IMR-90 (cell line): ENCODE measurements around the gene HLX. TPM values are rescaled to one million over a fixed set of nuclear protein-coding genes. Genes with fewer than 3 reads are reported as not detected.
A peak's percentile ranks its signal among the peaks of the same experiment; 100 is the strongest.

Experiments used
- ATAC-seq: fragments of 200-7000 bp; cut with Tn5 transposase; 2 replicates; pipeline ENCODE4 v1.9.1; 2020; ENCODE audit warnings: low read depth, mild to moderate bottlenecking, moderate library complexity
- BruUV-seq: library from RNA; stranded (reverse); fragments of 400-500 nt; replicated peaks from 2 replicates; lab custom pipeline; 2021; lab: Mats Ljungman, UMichigan
- CTCF ChIA-PET: fragments of 300-600 bp; formaldehyde crosslinking; extraction: SDS; loops from one replicate; lab custom pipeline; 2021; ENCODE audit warnings: antibody characterized with exemption; lab: Yijun Ruan, JAX
- POLR2A ChIA-PET: fragments of 300-600 bp; sonication (Branson Sonifier 250); formaldehyde crosslinking; loops from one replicate; lab custom pipeline; 2022; ENCODE audit warnings: antibody characterized with exemption; ENCODE audit not compliant: unreplicated experiment; lab: Charles Lee
- DNase-seq: peaks from one replicate; pipeline ENCODE4 v3.0.0; 2013
- H2AFZ ChIP-seq: replicated peaks from 2 replicates; pipeline ENCODE3; 2013; ENCODE audit warnings: low read length, mild to moderate bottlenecking; ENCODE audit not compliant: poor library complexity
- H2AK5ac ChIP-seq: 2 replicates; pipeline ENCODE4 v1.6.1; 2013; ENCODE audit warnings: low read depth, low read length, inconsistent platforms
- H2AK9ac ChIP-seq: replicated peaks from 2 replicates; pipeline ENCODE3; 2013; ENCODE audit warnings: mild to moderate bottlenecking, low read depth, low read length, moderate library complexity; ENCODE audit not compliant: poor library complexity
- H2BK120ac ChIP-seq: 2 replicates; pipeline ENCODE4 v1.6.1; 2013; ENCODE audit warnings: low read depth, low read length, inconsistent platforms
- H2BK15ac ChIP-seq: 3 replicates; pipeline ENCODE4 v1.6.1; 2013; ENCODE audit warnings: low read depth, low read length, inconsistent platforms
- H2BK20ac ChIP-seq: 2 replicates; pipeline ENCODE4 v1.6.1; 2013; ENCODE audit warnings: low read depth, mild to moderate bottlenecking, inconsistent platforms, low read length, moderate library complexity
- H2BK5ac ChIP-seq: 2 replicates; pipeline ENCODE4 v1.6.1; 2013; ENCODE audit warnings: mild to moderate bottlenecking, low read depth, low read length, inconsistent platforms; ENCODE audit not compliant: poor library complexity, severe bottlenecking
- H3K14ac ChIP-seq: replicated peaks from 2 replicates; pipeline ENCODE4 v1.6.1; 2013; ENCODE audit warnings: low read depth, low read length, inconsistent platforms
- H3K18ac ChIP-seq: 2 replicates; pipeline ENCODE4 v1.6.1; 2013; ENCODE audit warnings: low read depth, low read length, control low read depth
- H3K23ac ChIP-seq: 2 replicates; pipeline ENCODE4 v1.6.1; 2013; ENCODE audit warnings: low read depth, low read length, inconsistent platforms
- H3K27ac ChIP-seq: 2 replicates; pipeline ENCODE4 v1.5.1; 2013; ENCODE audit warnings: mild to moderate bottlenecking, control low read depth, low read length; ENCODE audit not compliant: insufficient read depth
- H3K27me3 ChIP-seq: 2 replicates; pipeline ENCODE4 v1.6.1; 2013; ENCODE audit warnings: low read length; ENCODE audit not compliant: control insufficient read depth, insufficient read depth
- H3K36me3 ChIP-seq: 2 replicates; pipeline ENCODE4 v1.6.1; 2013; ENCODE audit warnings: low read length, mixed read lengths; ENCODE audit not compliant: control insufficient read depth, insufficient read depth
- H3K4ac ChIP-seq: 2 replicates; pipeline ENCODE4 v1.6.1; 2013; ENCODE audit warnings: low read depth, low read length, inconsistent platforms
- H3K4me1 ChIP-seq: 2 replicates; pipeline ENCODE4 v1.6.1; 2013; ENCODE audit warnings: low read length, mixed read lengths; ENCODE audit not compliant: control insufficient read depth, insufficient read depth
- H3K4me2 ChIP-seq: 2 replicates; pipeline ENCODE4 v1.6.1; 2013; ENCODE audit warnings: low read depth, mild to moderate bottlenecking, control low read depth, low read length, moderate library complexity
- H3K4me3 ChIP-seq: 2 replicates; pipeline ENCODE4 v1.5.1; 2013; ENCODE audit warnings: low read depth, mild to moderate bottlenecking, control low read depth, low read length, moderate library complexity; ENCODE audit not compliant: insufficient read depth
- H3K56ac ChIP-seq: 2 replicates; pipeline ENCODE4 v1.6.1; 2013; ENCODE audit warnings: low read length, inconsistent platforms; ENCODE audit not compliant: insufficient read depth; ENCODE audit errors: extremely low read depth
- H3K79me1 ChIP-seq, 2 experiments: 2 replicates each; pipeline ENCODE4 v1.6.1; 2013; ENCODE audit warnings: low read length in 2 of 2, inconsistent platforms in 1 of 2, low read depth in 1 of 2
- H3K9ac ChIP-seq: 2 replicates; pipeline ENCODE4 v1.6.1; 2013; ENCODE audit warnings: low read depth, low read length, control low read depth
- H3K9me1 ChIP-seq: 2 replicates; pipeline ENCODE4 v1.6.1; 2013; ENCODE audit warnings: low read length, inconsistent platforms; ENCODE audit not compliant: insufficient read depth
- H3K9me3 ChIP-seq: 2 replicates; pipeline ENCODE4 v1.6.1; 2013; ENCODE audit warnings: low read length; ENCODE audit not compliant: control insufficient read depth, insufficient read depth
- H4K20me1 ChIP-seq: 2 replicates; pipeline ENCODE4 v1.6.1; 2013; ENCODE audit warnings: low read length, inconsistent platforms; ENCODE audit not compliant: insufficient read depth
- H4K5ac ChIP-seq: 2 replicates; pipeline ENCODE4 v1.6.1; 2013; ENCODE audit warnings: mild to moderate bottlenecking, low read depth, low read length, control low read depth
- H4K8ac ChIP-seq, 2 experiments: 2 replicates each; pipeline ENCODE4 v1.6.1; 2013; ENCODE audit warnings: low read depth in 2 of 2, low read length in 2 of 2, control low read depth in 1 of 2, inconsistent platforms in 1 of 2
- H4K91ac ChIP-seq: 2 replicates; pipeline ENCODE4 v1.6.1; 2013; ENCODE audit warnings: low read depth, low read length, inconsistent platforms; ENCODE audit not compliant: insufficient read depth
- BHLHE40 ChIP-seq: fragments of 150-350 bp; IDR thresholded peaks from 2 replicates; pipeline ENCODE4 v1.6.1; 2016; ENCODE audit warnings: mild to moderate bottlenecking, low read depth, low read length
- CEBPB ChIP-seq: IDR thresholded peaks from 2 replicates; pipeline ENCODE4 v1.6.1; 2012; ENCODE audit warnings: low read depth, low read length, improper control_type of control experiment
- CHD1 ChIP-seq: IDR thresholded peaks from 2 replicates; pipeline ENCODE4 v1.6.1; 2012; ENCODE audit warnings: low read depth, low read length, improper control_type of control experiment
- CTCF ChIP-seq: conservative IDR thresholded peaks from 2 replicates; pipeline ENCODE4 v1.5.1; 2012; ENCODE audit warnings: mild to moderate bottlenecking, low read depth, low read length, improper control_type of control experiment
- FOS ChIP-seq: fragments of 150-350 bp; IDR thresholded peaks from 2 replicates; pipeline ENCODE4 v1.6.1; 2016; ENCODE audit warnings: low read depth, low read length
- MAFK ChIP-seq: IDR thresholded peaks from 2 replicates; pipeline ENCODE4 v1.6.1; 2012; ENCODE audit warnings: low read depth, low read length, improper control_type of control experiment
- MAZ ChIP-seq: IDR thresholded peaks from 2 replicates; pipeline ENCODE4 v1.6.1; 2012; ENCODE audit warnings: low read depth, mild to moderate bottlenecking, low read length, improper control_type of control experiment, moderate library complexity, borderline replicate concordance
- MXI1 ChIP-seq: IDR thresholded peaks from 2 replicates; pipeline ENCODE4 v1.6.1; 2012; ENCODE audit warnings: low read depth, mild to moderate bottlenecking, low read length, moderate library complexity, borderline replicate concordance
- NFE2L2 ChIP-seq: fragments of 150-350 bp; IDR thresholded peaks from 2 replicates; pipeline ENCODE4 v1.6.1; 2016; ENCODE audit warnings: low read depth, mild to moderate bottlenecking, low read length
- POLR2A ChIP-seq: IDR thresholded peaks from 2 replicates; pipeline ENCODE4 v1.6.1; 2012; ENCODE audit warnings: mild to moderate bottlenecking, low read depth, low read length
- RAD21 ChIP-seq: IDR thresholded peaks from 2 replicates; pipeline ENCODE4 v1.6.1; 2012; ENCODE audit warnings: low read length, improper control_type of control experiment
- SMC3 ChIP-seq: fragments of 150-350 bp; IDR thresholded peaks from 2 replicates; pipeline ENCODE4 v1.6.1; 2016; ENCODE audit warnings: low read depth, mild to moderate bottlenecking, antibody characterized with exemption, low read length, moderate library complexity
- USF2 ChIP-seq: fragments of 150-350 bp; IDR thresholded peaks from 2 replicates; pipeline ENCODE4 v1.6.1; 2017; ENCODE audit warnings: mild to moderate bottlenecking, antibody characterized with exemption, low read length, low read depth
- WGBS, 2 experiments: methylation state at CpG; one replicate each; pipeline versions ENCODE4 v1.1.5 to v1.1.7; 2013; ENCODE audit warnings: missing lambda C conversion rate in 2 of 2; ENCODE audit not compliant: insufficient read length in 1 of 2; ENCODE audit errors: extremely low coverage in 2 of 2; 5-methylcytosine and 5-hydroxymethylcytosine counted together
- dilution Hi-C: fragments of 300-500 bp; cut with HindIII; formaldehyde crosslinking; loops from one replicate; pipeline ENCODE4 v1.14.3; 2018; ENCODE audit warnings: low sequenced_read_pairs; ENCODE audit not compliant: unreplicated experiment
- in situ Hi-C: fragments of 300-500 bp; cut with MboI; formaldehyde crosslinking; loops from 3 replicates; pipeline ENCODE4 v1.14.3; 2019; ENCODE audit warnings: low sequenced_read_pairs, inconsistent platforms, mixed read lengths
- intact Hi-C: fragments of 100-400 bp; cut with micrococcal nuclease; formaldehyde crosslinking; loops from 2 replicates; pipeline ENCODE4 v1.10.0; 2022
- polyA plus RNA-seq, 3 experiments: library from polyadenylated mRNA; depleted of rRNA; stranded (reverse); fragments of >200 nt; gene quantifications; 2 replicates each; pipeline ENCODE4 v1.2.3, GENCODE V29; 2012; ENCODE audit warnings: low replicate concordance in 1 of 3
- total RNA-seq: library from RNA; depleted of rRNA; stranded (reverse); fragments of >200 nt; gene quantifications from 2 replicates; pipeline ENCODE4 v1.2.3, GENCODE V29; 2012

Gene HLX
- total and polyA plus RNA-seq, 2 of the 4 experiments (the other 2 are of a cell fraction) = 4.3 to 6.1 TPM

DNA sequence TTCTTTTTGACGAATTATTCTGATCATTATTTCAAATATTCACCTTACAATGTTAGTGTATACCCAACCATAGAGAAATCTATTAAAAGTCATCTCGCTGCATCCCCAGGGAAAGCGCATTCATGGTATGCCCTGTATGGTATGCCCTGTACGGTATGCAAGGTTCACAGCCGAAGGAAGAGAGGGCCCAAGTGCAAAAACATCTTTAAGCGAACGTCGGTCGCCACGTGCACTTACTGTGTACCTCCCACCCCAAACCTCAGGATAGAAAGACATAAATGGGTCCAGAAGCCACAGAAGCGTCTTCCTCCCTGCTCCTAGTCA lies 14.4 kb downstream of the HLX start:
- Histone ChIP-seq H4K20me1 (no peaks in the 10 kb centered on the region), H3K9me3 (peaks cover 22% of the 10 kb centered on the region), H2AK5ac (no peak overlapping the region), H3K9ac (no peak overlapping the region), H3K79me1 (no peaks in the 10 kb centered on the region), H3K14ac (no peak overlapping the region), H3K36me3 (no peaks in the 10 kb centered on the region), H2BK15ac (no peak overlapping the region), H3K4me2 (no peak overlapping the region), H2BK120ac (no peak overlapping the region), H3K18ac (no peak overlapping the region), H3K56ac (no peak overlapping the region), H3K4ac (no peak overlapping the region), H2AFZ (peak overlapping the region; percentile 84), H2BK20ac (no peak overlapping the region), H3K9me1 (no peaks in the 10 kb centered on the region), H3K4me3 (no peak overlapping the region), H3K27me3 (peaks cover 29% of the 10 kb centered on the region), H3K23ac (no peak overlapping the region), H3K27ac (no peak overlapping the region), H2AK9ac (no peak overlapping the region), H4K5ac (no peak overlapping the region), H4K91ac (no peak overlapping the region), H4K8ac (no peak overlapping the region), H3K4me1 (no peaks in the 10 kb centered on the region), H2BK5ac (no peak overlapping the region)
- intact Hi-C loops (no loop called here), dilution Hi-C loops (no loop called here), in situ Hi-C loops (no loop called here)
- ChIA-PET POLR2A (no interaction called here), CTCF (no interaction called here)
- DNase-seq (no peak), ATAC-seq (no peak)
- WGBS, 2 experiments = 83% methylated on average over 1 of the region's 11 CpGs; no CpG with 5 or more reads in 1 of the 2 experiments
- no TSS peak for BruUV-seq
- TF ChIP-seq MAFK = no peak
- TF ChIP-seq CHD1 = no peak
- no peak for TF ChIP-seq SMC3
- no peak for TF ChIP-seq MXI1
- no peak for TF ChIP-seq USF2
- TF ChIP-seq CTCF = no peak
- TF ChIP-seq NFE2L2 = no peak
- TF ChIP-seq BHLHE40 = no peak
- TF ChIP-seq CEBPB = no peak
- no peak for TF ChIP-seq POLR2A
- TF ChIP-seq RAD21 = no peak
- no peak for TF ChIP-seq FOS
- TF ChIP-seq MAZ = no peak
